Tibial artery (tissue), 4 donors: Measurements from ENCODE around the gene CYP11A1.

Experiments used
- DNase-seq, 2 donors: peaks; one replicate each; pipeline ENCODE4 v3.0.0-alpha.2; 2019
- H3K27ac ChIP-seq, 2 donors: fragments of 200-600 bp; sonication (generic) in 1 of 2; 1 replicate in 1 of 2; 2 replicates in 1 of 2; pipeline ENCODE4 v1.5.1; 2018 to 2019; ENCODE audit warnings: mild to moderate bottlenecking in 1 of 2
- H3K27me3 ChIP-seq, 2 donors: fragments of 200-600 bp; sonication (generic) in 1 of 2; one replicate each; pipeline versions ENCODE4 v1.5.1 to v1.6.0; 2016 to 2019
- H3K36me3 ChIP-seq, 3 donors: fragments of 200-600 bp; sonication (generic) in 2 of 3; one replicate each; pipeline ENCODE4 v1.5.1; 2016 to 2019; ENCODE audit warnings: mild to moderate bottlenecking in 2 of 3
- H3K4me1 ChIP-seq, 4 donors: fragments of 200-600 bp; sonication (generic) in 2 of 4; 1 replicate in 3 of 4; 2 replicates in 1 of 4; pipeline ENCODE4 v1.5.1; 2016 to 2019
- H3K4me3 ChIP-seq, 2 donors: fragments of 200-600 bp; sonication (generic) in 1 of 2; 1 replicate in 1 of 2; 2 replicates in 1 of 2; pipeline ENCODE4 v1.5.1; 2018 to 2019; ENCODE audit warnings: mild to moderate bottlenecking in 2 of 2
- H3K9me3 ChIP-seq, 3 donors: fragments of 200-600 bp; sonication (generic) in 1 of 3; one replicate each; pipeline ENCODE4 v1.5.1; 2016 to 2019
- intact Hi-C: fragments of 100-400 bp; cut with DNase I; formaldehyde crosslinking; loops from one replicate; pipeline ENCODE4 v1.15.0; 2023; ENCODE audit warnings: low total_unique reads
- TF ChIP-seq, protein P1 (sequence below), 2 experiments: fragments of 200-600 bp in 1 of 2; fragments of 450-650 bp in 1 of 2; IDR thresholded peaks; one replicate each; pipeline ENCODE4 v1.5.1; 2017 to 2019; ENCODE audit warnings: antibody characterized with exemption in 2 of 2, mild to moderate bottlenecking in 1 of 2, moderate library complexity in 1 of 2

CYP11A1 gene

DNA sequence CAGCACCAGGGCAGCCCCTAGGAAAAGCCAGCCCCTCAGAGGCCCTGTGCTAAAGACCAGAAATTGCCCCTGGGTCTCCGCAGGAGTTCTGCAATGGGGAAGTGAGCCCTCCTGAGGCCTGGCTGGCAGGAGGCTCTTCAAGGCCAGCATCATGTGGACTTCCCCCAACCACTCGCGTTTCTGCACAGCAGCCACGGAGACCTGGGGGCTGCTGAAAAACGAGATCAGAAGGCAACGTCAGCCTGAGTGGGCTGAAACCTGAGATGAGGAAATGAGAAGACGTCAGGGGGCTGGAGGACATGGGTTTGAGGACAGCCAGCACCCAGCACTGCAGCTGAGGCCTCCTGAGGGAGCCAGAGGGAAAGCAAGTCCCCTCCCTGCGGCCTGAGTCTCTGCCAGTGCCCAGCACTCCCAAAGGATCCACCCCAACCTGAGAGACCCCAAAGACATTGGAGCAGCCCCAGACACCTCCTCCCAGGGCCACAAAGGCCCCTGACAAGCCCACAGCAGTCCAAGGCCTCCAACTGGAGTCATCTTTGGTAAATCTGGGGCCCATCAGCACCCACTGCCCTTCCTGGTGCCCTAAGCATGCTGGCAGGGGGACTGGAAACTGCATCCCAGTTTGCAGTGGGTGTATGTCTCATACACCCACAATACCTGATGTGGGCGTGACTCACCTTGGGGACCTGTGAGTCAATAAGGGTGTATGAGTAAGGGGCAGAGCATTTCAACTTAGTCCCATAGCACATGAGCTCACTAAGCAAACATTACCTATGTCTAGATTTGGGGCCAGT, 29.2 kb upstream of the CYP11A1 start:
- Histone ChIP-seq H3K27me3 (peaks cover 0 to 15% of the 10 kb centered on the region in 2 donors), H3K4me3 (no peak overlapping the region), H3K9me3 (no peaks in the 10 kb centered on the region), H3K4me1 (no peaks in the 10 kb centered on the region), H3K27ac (no peak overlapping the region), H3K36me3 (no peaks in the 10 kb centered on the region)
- intact Hi-C loops: loop anchor here (5.0 kb wide), 1 partner anchor 356 kb away; no protein-coding TSS in a partner anchor
- TF ChIP-seq, protein P1, sequence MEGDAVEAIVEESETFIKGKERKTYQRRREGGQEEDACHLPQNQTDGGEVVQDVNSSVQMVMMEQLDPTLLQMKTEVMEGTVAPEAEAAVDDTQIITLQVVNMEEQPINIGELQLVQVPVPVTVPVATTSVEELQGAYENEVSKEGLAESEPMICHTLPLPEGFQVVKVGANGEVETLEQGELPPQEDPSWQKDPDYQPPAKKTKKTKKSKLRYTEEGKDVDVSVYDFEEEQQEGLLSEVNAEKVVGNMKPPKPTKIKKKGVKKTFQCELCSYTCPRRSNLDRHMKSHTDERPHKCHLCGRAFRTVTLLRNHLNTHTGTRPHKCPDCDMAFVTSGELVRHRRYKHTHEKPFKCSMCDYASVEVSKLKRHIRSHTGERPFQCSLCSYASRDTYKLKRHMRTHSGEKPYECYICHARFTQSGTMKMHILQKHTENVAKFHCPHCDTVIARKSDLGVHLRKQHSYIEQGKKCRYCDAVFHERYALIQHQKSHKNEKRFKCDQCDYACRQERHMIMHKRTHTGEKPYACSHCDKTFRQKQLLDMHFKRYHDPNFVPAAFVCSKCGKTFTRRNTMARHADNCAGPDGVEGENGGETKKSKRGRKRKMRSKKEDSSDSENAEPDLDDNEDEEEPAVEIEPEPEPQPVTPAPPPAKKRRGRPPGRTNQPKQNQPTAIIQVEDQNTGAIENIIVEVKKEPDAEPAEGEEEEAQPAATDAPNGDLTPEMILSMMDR (IDR thresholded peaks at IDR 0.05): no peak
- DNase-seq: no peak

DNA sequence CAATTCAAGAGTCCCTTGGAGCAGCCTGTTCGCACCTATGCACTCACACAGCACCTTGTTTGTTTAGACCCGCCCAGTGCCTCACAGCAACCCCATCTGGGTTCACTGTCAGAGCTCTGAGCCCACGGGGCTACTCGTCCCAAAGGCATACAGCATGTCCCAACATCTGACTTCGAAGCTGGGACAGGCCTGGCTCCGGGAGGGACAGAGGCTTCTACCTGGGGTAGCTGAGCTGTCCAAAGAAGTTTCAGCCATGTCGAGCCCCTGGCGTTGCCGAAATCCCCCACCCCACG, 28.6 kb upstream of the CYP11A1 start:
- H3K27ac ChIP-seq: no peak overlapping the region
- no peaks in the 10 kb centered on the region for H3K9me3 ChIP-seq
- TF ChIP-seq, protein P1 (IDR thresholded peaks at IDR 0.05): no peak
- H3K36me3 ChIP-seq: no peaks in the 10 kb centered on the region
- H3K4me3 ChIP-seq: no peak overlapping the region
- DNase-seq: no peak
- peaks cover 0 to 13% of the 10 kb centered on the region in 2 donors for H3K27me3 ChIP-seq
- H3K4me1 ChIP-seq: no peaks in the 10 kb centered on the region
- intact Hi-C loops: loop anchor here (5.0 kb wide), 1 partner anchor 356 kb away; no protein-coding TSS in a partner anchor

DNA sequence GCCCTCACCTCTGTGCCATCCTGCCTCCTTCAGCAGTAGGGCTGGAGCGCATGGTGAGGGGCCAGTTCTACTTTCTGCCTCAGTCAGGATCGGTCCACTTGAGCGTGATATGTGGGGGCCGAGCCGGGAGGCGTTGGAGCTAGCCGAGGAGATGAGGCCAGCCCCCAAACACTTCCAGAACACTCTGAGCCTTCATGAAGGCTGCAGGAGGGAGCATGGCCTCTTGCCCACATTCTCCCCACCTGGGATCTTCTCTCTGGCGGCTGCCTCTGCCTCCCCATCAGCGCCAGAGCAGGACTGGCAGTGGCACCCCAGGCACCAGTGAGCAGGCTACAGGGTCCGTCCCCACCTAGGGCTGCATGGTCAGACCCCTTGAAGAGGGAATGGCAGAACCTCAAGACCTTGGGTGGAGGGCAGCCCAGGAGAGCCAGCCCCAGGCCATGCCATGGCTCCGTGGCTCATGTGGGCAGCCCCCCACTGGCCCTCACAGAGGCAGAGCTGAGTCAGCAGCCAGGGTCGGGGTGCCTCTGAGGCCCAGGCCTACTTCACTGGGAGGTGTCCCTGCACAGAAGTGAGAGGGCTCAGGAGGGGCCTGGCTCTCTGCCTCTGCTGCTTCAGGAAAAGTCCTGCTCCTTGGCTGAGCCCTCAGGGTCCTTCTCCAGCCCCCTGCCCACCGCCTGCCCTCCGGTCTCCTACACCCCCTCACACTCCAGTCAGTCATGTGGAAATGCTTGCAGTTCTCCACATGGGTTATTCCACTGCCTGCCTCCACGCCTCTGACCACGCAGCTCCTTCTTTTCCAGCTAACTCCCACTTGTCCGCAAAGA, 28.1 kb upstream of the CYP11A1 start:
- H3K4me1 ChIP-seq: no peaks in the 10 kb centered on the region

DNA sequence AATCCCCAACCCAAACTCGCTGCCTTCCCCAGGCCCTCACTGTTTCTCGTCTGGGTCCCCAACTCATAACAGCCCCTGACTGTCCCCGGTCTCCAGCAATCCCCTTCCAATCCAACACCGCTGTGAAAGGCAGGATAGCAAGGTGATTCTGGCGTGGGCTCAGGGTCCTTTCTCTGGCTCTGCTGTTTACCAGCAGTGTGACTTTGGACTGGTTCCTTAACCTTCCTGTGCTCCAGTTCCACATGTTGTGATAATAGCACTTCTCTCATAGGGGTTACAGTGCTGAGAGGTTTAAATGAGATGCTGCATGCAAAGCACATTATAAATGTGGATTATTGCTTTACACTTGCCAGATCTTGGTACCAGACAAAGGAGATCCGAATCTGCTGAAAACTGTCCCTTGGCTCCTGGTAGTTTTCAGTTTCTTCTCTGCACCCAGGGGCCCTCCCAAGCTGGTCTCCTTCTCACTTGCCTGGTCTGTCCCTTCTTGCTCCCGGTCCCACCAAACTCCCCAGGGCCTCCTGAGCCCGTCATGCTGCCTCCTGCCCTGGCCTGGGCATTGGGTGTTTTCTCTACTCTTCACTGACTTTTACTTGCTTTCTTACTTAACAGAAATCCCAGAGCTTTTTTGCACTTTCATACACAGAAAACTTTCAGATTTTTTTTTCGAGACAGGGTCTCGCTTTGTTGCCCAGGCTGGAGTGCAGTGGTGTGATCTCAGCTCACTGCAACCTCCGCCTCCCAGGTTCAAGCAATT, 26.8 kb upstream of the CYP11A1 start:
- H3K4me3 ChIP-seq: no peak overlapping the region
- H3K36me3 ChIP-seq: no peaks in the 10 kb centered on the region
- H3K27ac ChIP-seq: no peak overlapping the region
- TF ChIP-seq, protein P1 (IDR thresholded peaks at IDR 0.05): no peak
- no peak for DNase-seq
- peaks cover 0 to 3% of the 10 kb centered on the region in 2 donors for H3K27me3 ChIP-seq
- H3K9me3 ChIP-seq: no peaks in the 10 kb centered on the region
- intact Hi-C loops: no loop called here
- H3K4me1 ChIP-seq: no peaks in the 10 kb centered on the region

More for the DNA sequence above, 28.1 kb upstream of the CYP11A1 start:
- TF ChIP-seq, protein P1 (IDR thresholded peaks at IDR 0.05): no peak
- no peaks in the 10 kb centered on the region for H3K9me3 ChIP-seq
- peaks cover 0 to 10% of the 10 kb centered on the region in 2 donors for H3K27me3 ChIP-seq
- H3K36me3 ChIP-seq: no peaks in the 10 kb centered on the region
- H3K4me3 ChIP-seq: no peak overlapping the region
- no peak for DNase-seq
- intact Hi-C loops: loop anchor here (5.0 kb wide), 1 partner anchor 357 kb away; no protein-coding TSS in a partner anchor
- no peak overlapping the region for H3K27ac ChIP-seq

DNA sequence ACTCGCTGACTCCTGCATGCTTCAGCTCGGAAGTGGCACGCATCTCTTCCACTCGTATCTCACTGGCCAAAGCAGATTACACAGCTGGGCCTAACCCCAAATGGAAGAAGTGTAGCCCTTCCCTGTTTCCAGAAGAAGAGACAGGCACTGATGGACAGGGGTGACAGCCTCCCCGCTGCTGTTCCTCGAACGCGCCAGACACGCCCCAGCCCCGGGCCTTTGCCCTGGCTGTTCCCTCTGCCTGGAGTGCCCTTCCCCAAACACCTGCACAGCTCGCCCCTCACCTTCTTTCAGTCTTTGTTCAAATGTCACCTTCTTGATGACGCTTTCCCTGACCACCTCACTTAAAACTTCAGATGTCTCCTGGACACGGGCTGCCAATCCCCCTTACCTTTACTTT, 26.0 kb upstream of the CYP11A1 start:
- TF ChIP-seq, protein P1 (IDR thresholded peaks at IDR 0.05): no peak
- intact Hi-C loops: no loop called here
- Histone ChIP-seq H3K27me3 (peaks cover 0 to 8% of the 10 kb centered on the region in 2 donors), H3K4me1 (no peaks in the 10 kb centered on the region), H3K36me3 (no peaks in the 10 kb centered on the region), H3K27ac (no peak overlapping the region), H3K9me3 (no peaks in the 10 kb centered on the region), H3K4me3 (no peak overlapping the region)
- DNase-seq: no peak
